Stimulated activated naive CD8-positive, alpha-beta T cell treated with anti-CD3 and anti-CD28 coated beads, Interleukin-15, amount 100 ng/mL, for 72 hours (primary cell): ENCODE data around the gene HDAC10.
A peak's percentile ranks its signal among the peaks of the same experiment; 100 is the strongest.

Experiments used
- ATAC-seq: fragments of 150-1000 bp; cut with Tn5 transposase; 2 replicates; pipeline ENCODE4 v1.10.0; 2021; ENCODE audit warnings: mild to moderate bottlenecking, moderate library complexity
- DNase-seq, 2 donors: peaks; one replicate each; pipeline ENCODE4 v3.0.0; 2021 to 2022
- H3K27ac Mint-ChIP-seq, 2 donors: one replicate each; pipeline ENCODE4 v1.8.0; 2022; ENCODE audit warnings: mild to moderate bottlenecking in 2 of 2, mixed read lengths in 2 of 2, moderate library complexity in 2 of 2
- H3K27me3 Mint-ChIP-seq: one replicate; pipeline ENCODE4 v1.8.0; 2022; ENCODE audit warnings: mixed read lengths
- H3K4me1 Mint-ChIP-seq: one replicate; pipeline ENCODE4 v1.8.0; 2022; ENCODE audit warnings: mild to moderate bottlenecking, mixed read lengths
- H3K4me3 Mint-ChIP-seq, 2 donors: one replicate each; pipeline ENCODE4 v1.8.0; 2022; ENCODE audit warnings: mild to moderate bottlenecking in 2 of 2, mixed read lengths in 2 of 2, moderate library complexity in 1 of 2
- H3K9me3 Mint-ChIP-seq, 2 donors: one replicate each; pipeline ENCODE4 v1.8.0; 2022; ENCODE audit warnings: mixed read lengths in 2 of 2

The HDAC10 gene

DNA sequence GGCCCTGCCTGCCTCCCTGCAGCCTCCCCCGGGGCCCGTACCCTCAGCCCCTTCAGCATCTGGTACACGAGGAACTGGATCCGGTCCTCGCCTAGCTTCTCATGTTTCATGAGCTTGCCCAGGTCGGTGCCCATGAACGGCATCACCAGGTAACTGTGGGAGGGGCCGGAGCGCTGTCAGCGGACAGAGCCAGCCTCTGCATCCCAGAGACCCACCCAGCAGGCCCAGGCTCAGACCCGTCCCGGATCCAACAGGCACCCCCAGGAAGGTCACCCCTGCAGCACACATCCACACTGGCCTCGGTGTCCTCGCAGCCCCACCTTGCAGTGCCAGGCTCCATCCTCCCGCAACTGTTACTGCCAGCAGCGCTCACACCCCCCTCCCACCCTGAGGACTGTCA lies 6.0 kb upstream of the HDAC10 start:
- DNase-seq = no peak
- no peaks in the 10 kb centered on the region for H3K9me3 Mint-ChIP-seq
- H3K4me3 Mint-ChIP-seq = no peak overlapping the region
- H3K27ac Mint-ChIP-seq = no peak overlapping the region
- ATAC-seq = no peak
- peaks cover 8% of the 10 kb centered on the region for H3K4me1 Mint-ChIP-seq
- H3K27me3 Mint-ChIP-seq = peaks cover 29% of the 10 kb centered on the region

DNA sequence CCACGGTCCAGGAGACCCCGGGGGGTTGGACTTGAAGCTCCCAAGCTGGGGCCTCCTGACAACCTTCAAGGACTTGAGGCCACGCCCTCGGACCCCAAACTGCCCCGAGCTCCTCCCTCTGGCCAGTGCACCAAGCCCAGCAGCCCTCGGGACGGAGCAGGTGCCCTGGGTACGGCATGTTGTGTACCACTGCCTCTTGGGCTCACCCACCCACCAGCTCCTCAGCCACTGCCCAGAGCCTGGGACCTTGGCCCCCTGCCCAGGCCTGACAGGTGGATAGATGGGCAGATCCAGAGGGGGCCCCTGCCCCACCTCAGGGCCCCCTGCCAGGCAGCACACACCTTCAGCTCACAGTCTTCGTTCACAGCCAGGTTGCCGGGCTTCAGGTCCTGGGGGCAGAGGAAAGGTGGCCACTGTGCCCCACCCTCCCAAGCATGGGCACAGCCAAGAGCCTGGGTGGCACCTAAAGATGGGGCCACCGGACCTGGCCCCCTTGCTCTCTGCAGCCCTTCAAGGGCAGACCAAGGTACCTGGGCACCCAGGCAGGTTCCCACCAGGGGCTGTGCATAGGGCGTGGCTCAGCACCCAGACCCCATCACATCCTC lies 5.3 kb upstream of the HDAC10 start:
- peaks cover 11% of the 10 kb centered on the region for H3K4me1 Mint-ChIP-seq
- DNase-seq (no peak), ATAC-seq (no peak)
- no peak overlapping the region for H3K27ac Mint-ChIP-seq
- no peak overlapping the region for H3K4me3 Mint-ChIP-seq
- peaks cover 25% of the 10 kb centered on the region for H3K27me3 Mint-ChIP-seq
- no peaks in the 10 kb centered on the region for H3K9me3 Mint-ChIP-seq

DNA sequence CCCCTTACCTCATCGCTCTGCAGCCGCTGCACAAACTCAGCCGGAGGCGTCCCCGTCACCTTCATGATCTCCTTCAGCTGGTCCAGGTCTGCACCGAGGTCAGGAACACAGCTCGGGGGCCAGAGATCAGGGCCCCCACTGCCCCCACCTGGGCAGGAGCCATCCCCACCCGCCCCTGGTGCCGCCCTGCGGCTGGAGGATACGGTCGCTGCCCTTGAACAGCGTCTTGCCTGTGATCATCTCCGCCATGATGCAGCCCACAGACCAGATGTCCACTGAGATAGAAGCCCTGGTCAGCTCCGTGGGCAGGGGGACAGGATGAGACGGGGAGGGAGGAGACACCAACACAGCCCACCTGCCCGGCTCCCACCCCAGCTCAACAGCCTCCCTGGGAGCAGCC lies 4.5 kb upstream of the HDAC10 start:
- H3K4me3 Mint-ChIP-seq = no peak overlapping the region
- ATAC-seq = no peak

DNA sequence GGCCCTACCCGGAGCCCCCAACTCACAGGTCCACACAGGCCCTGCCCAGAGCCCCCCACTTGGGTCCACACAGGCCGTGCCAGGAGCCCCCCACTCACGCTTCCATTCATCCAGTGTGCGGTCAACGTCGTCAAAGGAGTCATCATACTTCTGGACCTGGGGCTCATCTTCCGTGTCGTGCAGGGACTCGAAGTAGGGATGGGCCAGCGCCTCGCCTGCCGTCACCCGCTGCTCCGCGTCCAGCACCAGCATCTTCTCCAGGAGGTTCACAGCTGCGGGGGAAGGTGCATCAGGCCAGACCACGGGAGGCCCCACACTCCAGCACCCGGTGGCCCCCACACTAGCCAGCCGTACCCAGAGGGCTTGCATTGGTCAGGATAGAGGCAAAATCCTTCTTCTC lies 4.0 kb upstream of the HDAC10 start:
- peaks cover 18% of the 10 kb centered on the region for H3K27me3 Mint-ChIP-seq
- H3K27ac Mint-ChIP-seq = no peak overlapping the region
- peaks cover 15% of the 10 kb centered on the region for H3K4me1 Mint-ChIP-seq
- H3K4me3 Mint-ChIP-seq = no peak overlapping the region
- DNase-seq = no peak
- no peak for ATAC-seq
- no peaks in the 10 kb centered on the region for H3K9me3 Mint-ChIP-seq

More for the DNA sequence above, 4.5 kb upstream of the HDAC10 start:
- Mint-ChIP-seq H3K4me1 (peaks cover 11% of the 10 kb centered on the region), H3K27me3 (peaks cover 23% of the 10 kb centered on the region), H3K9me3 (no peaks in the 10 kb centered on the region), H3K27ac (no peak overlapping the region)
- DNase-seq = no peak

DNA sequence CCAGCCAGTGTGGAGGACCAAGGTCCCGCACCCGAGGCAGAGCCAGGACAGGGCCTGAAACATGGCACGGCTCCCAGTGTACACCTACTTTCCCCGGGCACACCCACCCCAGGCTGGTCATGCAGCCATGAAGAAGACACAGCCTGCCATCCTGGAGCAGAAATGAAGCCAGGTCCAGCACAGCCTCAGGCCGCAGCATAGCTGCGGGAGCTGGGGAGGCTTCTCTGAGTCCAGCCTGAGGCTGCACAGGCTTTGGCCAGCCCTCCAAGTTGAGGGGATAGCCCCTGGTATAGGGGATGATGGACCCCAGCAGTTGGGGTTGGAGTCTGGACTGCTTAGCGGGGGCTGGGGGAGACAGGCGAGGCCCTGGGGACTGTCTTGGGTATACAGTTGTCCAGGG lies 2.9 kb upstream of the HDAC10 start:
- Mint-ChIP-seq H3K9me3 (no peaks in the 10 kb centered on the region), H3K27me3 (peaks cover 7% of the 10 kb centered on the region), H3K27ac (no peak overlapping the region), H3K4me3 (no peak overlapping the region), H3K4me1 (peaks cover 24% of the 10 kb centered on the region)
- ATAC-seq = no peak
- no peak for DNase-seq

DNA sequence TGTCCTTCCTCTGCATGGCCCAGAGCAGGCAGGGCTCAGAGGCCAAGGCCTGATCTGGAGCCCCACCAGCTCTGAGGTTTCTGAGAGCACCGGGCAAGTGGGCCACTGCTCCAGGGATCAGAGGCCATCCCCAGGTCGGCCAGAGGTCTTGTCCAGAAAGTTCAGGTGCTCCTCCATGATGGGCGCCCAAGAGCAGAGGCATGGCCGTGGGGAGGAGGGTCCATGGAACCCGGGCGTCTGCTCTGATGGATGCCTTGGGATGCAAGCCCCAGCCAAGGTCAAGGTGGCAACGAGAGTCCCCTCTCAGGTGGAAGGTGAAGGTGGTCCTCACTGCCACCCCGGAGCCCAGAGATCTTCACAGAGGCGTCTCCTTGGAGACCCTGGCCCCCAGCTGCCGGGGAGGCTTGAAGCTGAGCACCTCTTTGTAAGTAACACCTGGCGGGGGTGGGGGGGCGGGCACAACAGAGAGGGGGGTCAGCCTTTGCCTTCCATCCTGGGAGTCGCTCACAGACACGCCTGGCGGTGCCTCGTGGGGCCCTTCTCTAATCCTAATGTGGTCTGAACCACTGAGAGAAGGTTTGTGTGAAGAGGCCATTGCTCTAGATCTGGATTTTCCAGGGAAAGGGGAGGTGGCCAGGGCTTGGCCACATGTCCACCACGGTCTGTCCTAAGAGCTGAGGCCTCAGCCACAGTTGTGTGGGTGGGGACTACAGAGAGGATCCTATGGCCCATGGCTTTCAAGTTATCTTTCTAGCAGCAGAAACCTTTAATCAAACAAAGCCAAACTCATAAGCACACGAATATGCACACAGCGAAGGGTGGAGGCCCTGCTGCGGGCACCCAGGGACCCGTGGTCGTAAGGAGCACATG lies 2.2 kb upstream of the HDAC10 start:
- DNase-seq (no peak), ATAC-seq (no peak)
- Mint-ChIP-seq H3K4me1 (peaks cover 24% of the 10 kb centered on the region), H3K9me3 (no peaks in the 10 kb centered on the region), H3K27me3 (peaks cover under 1% of the 10 kb centered on the region), H3K27ac (no peak overlapping the region), H3K4me3 (no peak overlapping the region)

DNA sequence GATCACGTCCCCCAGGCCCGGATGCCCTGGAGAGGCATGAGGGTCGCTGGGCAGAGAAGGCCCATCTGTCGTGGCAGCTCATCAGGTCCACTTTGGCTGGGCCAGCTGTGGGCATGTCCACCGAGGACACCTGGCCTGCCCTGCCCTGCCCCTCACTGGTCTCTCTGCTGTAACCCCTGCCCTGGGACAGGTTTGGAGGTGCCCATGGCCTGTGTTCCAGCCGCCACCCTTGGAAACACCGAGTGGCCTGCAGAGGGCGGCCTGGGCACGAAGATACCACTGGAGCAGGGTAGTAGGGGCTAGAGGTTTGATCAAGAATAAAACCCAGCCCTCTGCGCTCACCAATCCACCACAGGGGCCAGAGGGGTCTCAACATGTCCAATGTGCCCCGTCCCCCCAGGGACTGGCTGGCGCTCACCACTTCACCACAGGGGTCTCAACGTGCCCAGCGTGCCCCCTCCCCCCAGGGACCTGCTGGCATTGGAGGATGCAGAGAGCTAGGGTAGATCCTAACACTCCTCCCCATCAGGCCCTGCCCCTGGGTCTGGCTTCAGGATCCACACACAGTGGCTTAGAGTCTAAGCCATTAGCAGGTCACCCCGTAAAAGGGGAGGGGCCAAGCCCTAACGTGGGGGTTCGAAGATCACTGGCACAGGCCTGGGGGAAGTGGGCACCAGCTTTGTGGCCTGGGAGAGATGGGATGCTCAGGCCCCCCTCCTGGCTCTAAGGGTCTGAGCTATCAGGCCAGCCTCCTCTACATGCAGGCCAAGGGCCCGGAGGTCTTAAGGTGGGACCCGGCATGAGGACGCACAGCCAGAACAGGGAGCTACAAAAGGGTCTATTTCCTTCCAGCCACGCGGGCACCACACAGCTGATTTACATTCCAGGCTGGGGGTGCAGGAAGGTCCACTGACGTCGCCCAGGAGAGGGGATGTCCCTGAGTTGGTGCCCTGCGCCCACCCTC lies 1.3 kb upstream of the HDAC10 start:
- Mint-ChIP-seq H3K4me3 (peak overlapping the region; percentile 65 to 88), H3K27ac (no peak overlapping the region), H3K27me3 (no peaks in the 10 kb centered on the region), H3K9me3 (no peaks in the 10 kb centered on the region), H3K4me1 (peaks cover 31% of the 10 kb centered on the region)
- DNase-seq = peak; percentile 73 to 81
- ATAC-seq = peak; percentile 79

DNA sequence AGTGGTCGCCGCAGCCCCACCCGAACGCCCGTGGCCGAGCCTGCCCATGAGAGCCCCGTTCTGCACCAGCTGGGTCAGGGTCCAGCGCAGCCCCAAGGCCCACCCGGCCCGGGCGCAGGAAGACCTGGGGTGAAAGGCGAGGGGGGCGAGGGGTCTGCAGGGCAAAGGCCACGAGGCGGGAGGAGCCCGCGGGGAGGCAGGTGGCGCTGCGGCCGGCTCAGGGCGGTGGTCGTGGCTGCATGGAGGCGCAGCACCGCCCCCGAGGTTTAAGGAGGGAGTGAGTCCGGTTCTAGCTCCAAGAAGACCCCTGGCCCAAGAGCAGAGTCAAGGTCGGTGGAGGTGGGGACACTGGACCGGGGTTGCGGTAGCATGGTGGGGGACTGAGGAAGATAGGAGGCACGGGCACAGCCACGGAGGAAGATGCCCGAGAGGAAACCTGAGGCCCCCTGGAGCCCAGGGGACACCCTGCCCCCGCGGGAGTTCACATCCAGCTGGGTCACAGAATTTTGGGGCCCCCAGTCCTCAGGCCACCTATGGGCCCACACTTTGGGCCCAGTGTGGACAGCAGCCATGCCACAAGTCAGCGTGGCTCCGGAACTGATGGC lies 514 bp upstream of the HDAC10 start:
- Mint-ChIP-seq H3K27me3 (no peaks in the 10 kb centered on the region), H3K9me3 (no peaks in the 10 kb centered on the region), H3K4me1 (peaks cover 39% of the 10 kb centered on the region), H3K4me3 (peak overlapping the region; percentile 65 to 88), H3K27ac (no peak overlapping the region)
- DNase-seq (no peak), ATAC-seq (peak; percentile 19)

DNA sequence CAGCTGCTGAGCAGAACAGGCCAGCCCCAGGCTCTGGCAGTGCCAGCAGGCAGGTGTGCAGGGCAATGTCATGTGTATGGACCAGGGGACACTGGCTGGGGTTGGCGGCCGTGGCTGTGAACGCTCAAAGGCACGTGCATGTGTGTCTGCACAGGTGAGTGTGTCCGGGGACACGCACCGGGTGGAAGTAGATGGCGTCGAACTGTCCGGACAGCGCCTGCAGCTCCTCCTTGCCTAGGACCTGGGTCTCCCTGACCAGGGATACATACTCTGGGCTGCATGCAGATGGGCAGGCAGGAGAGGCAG lies 863 bp downstream of the HDAC10 start:
- Mint-ChIP-seq H3K4me3 (peak overlapping the region; percentile 84 to 88), H3K27ac (peak overlapping the region in 1 of 2 donors; percentile 92), H3K4me1 (peaks cover 51% of the 10 kb centered on the region), H3K9me3 (no peaks in the 10 kb centered on the region), H3K27me3 (no peaks in the 10 kb centered on the region)
- ATAC-seq = no peak
- DNase-seq = no peak

DNA sequence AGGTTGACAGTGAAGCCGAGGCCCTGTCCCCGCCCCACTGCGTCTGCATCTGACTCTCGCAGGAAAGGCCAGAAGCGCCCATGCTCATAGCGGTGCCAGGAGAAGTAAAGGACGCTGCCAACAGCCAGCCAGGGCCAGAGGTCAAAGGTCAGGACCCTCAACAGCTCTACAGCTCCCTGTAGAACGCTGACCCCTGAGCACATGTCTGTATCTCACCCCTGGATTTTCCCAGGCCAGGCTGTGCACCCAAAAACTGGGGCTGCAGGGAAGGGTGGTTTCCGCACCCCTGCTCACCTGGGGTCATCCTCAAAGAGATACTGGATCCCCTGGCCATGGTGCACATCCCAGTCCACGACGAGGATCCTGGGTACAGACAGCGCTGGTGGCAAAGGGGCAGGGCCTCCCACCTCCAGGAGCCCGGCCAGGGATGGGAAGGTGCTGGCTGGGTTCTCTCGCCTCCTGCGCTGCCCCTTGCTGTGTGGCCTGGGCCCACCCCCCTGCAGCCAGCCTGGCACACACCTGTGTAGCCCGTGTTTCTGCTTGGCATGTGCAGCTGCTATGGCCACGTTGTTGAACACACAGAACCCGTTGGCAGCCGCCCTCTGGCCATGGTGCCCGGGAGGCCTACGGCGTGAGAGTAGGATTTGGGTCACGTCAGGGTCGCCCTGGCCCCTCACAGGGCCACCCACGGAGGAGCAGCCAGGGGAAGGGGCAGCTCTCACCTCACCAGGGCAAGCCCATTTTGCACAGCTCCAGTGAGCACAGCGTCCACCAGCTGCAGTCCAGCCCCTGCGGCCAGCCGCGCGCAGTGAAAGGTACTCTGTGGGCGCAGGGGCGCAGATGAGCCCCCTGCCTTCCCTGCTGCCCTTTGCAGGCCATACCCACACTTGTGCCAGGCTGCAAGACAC lies 1.5 kb downstream of the HDAC10 start:
- no peak for DNase-seq
- peaks cover 57% of the 10 kb centered on the region for H3K4me1 Mint-ChIP-seq
- H3K9me3 Mint-ChIP-seq = no peaks in the 10 kb centered on the region
- H3K4me3 Mint-ChIP-seq = peak overlapping the region; percentile 84 to 88
- no peak for ATAC-seq
- H3K27me3 Mint-ChIP-seq = no peaks in the 10 kb centered on the region
- peak overlapping the region in 1 of 2 donors; percentile 92 for H3K27ac Mint-ChIP-seq

DNA sequence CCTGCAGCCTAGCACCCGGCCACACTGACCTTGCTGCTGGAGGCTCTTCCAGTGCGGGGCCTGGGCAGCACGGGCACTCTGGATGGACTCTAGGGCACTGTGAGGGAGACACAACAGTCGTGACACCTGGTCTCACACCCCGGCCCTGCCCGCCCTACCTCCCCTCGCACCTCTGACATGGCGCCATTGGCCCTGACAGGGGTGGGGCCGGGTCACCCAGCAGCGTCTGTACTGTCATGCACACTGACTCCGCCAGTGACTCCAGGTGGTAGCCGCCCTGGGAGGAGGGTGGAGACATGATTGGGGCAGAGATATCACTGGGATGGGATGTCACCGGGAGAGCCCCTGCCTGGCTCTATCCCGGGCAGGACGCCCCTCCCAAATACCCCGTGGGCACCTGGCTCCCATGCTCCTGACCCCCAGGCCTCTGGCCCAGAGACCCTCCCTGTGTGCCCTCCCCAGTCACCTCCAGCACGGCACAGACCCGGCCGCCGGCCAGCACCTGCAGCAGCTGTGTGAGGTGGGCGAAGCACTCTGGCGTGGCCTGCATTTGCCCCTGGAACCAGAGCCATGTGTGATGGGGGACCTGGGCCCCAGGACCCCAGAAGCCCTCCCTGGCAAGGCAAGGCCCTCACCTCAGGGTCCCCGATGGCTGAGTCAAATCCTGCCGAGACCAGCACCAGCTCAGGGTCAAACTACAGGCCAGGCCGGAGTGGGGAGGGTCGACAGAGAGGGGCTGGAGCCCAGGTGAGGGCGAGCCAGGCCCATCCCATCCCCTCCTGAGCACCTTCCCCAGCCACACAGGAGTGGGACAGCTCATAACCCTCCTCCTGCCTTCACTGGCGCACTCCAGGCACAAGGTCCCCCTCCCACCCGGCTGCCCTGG lies 2.6 kb downstream of the HDAC10 start:
- Mint-ChIP-seq H3K4me3 (no peak overlapping the region), H3K4me1 (peaks cover 64% of the 10 kb centered on the region), H3K27me3 (no peaks in the 10 kb centered on the region), H3K9me3 (no peaks in the 10 kb centered on the region), H3K27ac (no peak overlapping the region)
- DNase-seq (no peak), ATAC-seq (no peak)

DNA sequence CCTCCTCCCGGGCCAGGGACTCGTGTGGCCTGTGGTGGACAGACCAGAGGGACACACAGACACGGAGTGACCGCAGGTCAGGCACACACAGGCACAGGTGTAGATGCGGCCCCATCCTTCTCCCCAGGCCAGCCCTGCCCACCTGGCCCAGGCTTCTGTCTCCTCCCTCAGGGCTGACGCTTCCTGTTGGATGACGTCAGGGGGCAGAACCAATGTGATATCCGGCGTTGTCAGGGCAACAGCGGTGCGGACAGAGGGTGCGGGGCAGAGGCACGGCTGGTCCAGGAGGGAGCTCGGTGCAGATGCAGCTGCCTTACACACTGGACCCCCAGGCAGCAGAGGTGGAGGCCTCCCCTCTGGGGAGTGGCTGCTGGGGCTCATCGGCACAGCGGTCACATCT lies 3.3 kb downstream of the HDAC10 start:
- H3K27ac Mint-ChIP-seq = peak overlapping the region in 1 of 2 donors; percentile 16
- H3K9me3 Mint-ChIP-seq = no peaks in the 10 kb centered on the region
- peaks cover 70% of the 10 kb centered on the region for H3K4me1 Mint-ChIP-seq
- no peaks in the 10 kb centered on the region for H3K27me3 Mint-ChIP-seq
- no peak for ATAC-seq
- peak overlapping the region in 1 of 2 donors; percentile 59 for H3K4me3 Mint-ChIP-seq
- DNase-seq = peak in 1 of 2 donors; percentile 38

DNA sequence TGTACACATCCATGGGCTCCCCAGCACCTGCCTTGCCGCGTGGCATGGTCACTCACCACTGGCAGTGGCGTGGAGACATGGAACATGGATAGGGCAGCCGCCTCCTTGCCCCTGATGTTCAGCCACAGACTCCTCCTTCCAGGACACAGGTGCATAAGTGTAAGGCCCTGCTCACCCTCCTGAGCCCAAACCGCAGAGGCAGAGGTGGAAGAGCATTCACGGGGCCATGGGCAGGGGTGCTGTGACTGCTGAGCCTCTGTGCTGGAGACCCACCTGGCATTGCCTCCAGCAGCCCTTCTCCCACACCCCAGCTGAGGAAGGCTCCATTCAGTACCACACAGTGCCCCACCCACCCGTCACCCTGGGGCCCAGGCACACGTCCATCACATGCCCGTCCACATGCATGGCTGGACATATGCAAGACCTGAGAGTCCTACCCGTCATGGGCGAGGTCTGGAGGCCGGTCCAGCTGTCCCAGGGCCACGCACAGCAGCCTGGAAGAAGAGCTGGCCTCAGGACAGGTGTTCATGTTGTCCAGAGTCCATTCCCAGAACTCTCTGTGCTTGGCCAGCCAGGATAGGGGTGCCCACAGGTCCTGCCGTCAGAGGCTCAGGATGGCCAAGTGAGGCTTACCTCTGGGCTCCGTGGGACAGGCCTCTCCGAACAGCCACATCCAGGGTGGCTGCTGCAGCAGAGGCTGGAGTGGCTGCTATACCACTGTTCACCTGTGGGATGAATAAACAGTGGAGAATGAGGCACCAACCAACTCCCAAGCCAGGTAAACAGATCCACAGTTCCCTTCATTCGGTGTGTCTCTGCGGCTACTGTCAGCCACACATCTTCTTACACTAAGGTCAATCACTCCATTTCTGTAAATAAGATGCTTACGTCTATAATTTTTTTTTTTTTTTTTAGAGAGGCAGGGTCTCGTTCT lies 4.6 kb downstream of the HDAC10 start:
- peak overlapping the region in 1 of 2 donors; percentile 67 for H3K27ac Mint-ChIP-seq
- no peak for ATAC-seq
- H3K4me1 Mint-ChIP-seq = peaks cover 73% of the 10 kb centered on the region

More for the DNA sequence above, 4.6 kb downstream of the HDAC10 start:
- Mint-ChIP-seq H3K27me3 (no peaks in the 10 kb centered on the region), H3K4me3 (peak overlapping the region; percentile 99 to 100), H3K9me3 (no peaks in the 10 kb centered on the region)
- peak in 1 of 2 donors; percentile 12 for DNase-seq
